ENCODE results near the gene SARNP. TPM values are rescaled to one million over a fixed set of nuclear protein-coding genes. Genes with fewer than 3 reads are reported as not detected.
"Not testable (repeated sequence)": the region's sequence is repeated elsewhere in the genome, so short reads cannot be mapped to it uniquely, and the experiment has no call there.

SARNP gene, protein sequence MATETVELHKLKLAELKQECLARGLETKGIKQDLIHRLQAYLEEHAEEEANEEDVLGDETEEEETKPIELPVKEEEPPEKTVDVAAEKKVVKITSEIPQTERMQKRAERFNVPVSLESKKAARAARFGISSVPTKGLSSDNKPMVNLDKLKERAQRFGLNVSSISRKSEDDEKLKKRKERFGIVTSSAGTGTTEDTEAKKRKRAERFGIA
- total RNA-seq, result 70.7 and 75.1 TPM in 2 replicates

DNA sequence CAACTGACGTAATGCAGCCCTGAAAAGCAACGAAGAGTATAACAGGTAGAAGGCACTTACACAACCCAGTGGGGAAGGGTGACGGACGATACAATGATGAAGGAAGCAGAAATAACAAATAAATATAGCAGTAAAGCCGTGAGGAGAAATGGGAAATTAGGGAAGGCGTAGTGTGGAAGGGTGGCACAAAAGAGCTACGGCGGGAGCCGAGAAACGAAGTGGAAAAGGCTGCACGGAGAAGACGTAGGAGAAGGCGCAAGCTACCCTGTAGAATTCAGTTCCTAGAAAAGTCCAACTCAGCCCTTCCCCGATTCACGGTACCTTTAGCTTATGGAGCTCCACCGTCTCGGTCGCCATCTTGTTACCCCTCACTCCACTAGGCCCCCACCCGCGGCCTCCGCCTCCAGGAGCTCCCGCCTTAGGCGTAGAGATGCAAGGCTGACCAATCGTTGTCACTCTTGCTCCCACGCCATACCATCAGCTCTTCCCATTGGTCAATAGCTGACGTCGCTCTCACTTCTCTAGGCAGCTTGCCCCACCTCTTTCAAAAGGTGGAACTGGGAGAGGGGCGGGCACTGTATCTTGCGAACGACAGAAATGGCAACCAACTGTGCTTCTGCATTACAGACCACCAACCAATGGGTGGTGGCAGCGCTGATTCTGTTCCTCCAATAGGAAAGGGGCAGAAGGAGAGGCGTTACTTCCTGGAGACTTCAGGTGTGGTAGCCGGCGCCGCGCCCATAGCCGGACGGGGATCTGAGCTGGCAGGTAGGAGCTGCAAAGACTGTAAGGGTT, at the start of gene SARNP, which contains the start of gene ORMDL2:
Gene SARNP, minus strand, starts transcription at position 380 of the 795 bp plus-strand sequence. Its CDS starts 23 bp downstream, at position 357.
Gene ORMDL2, plus strand, starts transcription at position 697 of the 795 bp plus-strand sequence. CDS start 959 bp downstream, outside the sequence.
- Mint-ChIP-seq H3K4me3 (no peak within 1 kb of the TSS), H3K9me3 (no peaks in the 10 kb centered on the region), H3K27ac (no peak within 1 kb of the TSS), H3K27me3 (ENCODE audit: insufficient read depth) (no peaks in the 10 kb centered on the region), H3K36me3 (ENCODE audit: low read depth) (peaks cover 35% of the 10 kb centered on the region), H3K4me1 (ENCODE audit: low read depth) (peaks cover 33% of the 10 kb centered on the region)
- intact Hi-C loops (cut with micrococcal nuclease), result loop anchor here (1.0 to 5.0 kb wide), 16 partner anchors 12 to 630 kb away; partner anchors contain the start of genes CD63, CS, DNAJC14 and GDF11
- peak; percentile 97 for DNase-seq (ENCODE audit: low spot score)

DNA sequence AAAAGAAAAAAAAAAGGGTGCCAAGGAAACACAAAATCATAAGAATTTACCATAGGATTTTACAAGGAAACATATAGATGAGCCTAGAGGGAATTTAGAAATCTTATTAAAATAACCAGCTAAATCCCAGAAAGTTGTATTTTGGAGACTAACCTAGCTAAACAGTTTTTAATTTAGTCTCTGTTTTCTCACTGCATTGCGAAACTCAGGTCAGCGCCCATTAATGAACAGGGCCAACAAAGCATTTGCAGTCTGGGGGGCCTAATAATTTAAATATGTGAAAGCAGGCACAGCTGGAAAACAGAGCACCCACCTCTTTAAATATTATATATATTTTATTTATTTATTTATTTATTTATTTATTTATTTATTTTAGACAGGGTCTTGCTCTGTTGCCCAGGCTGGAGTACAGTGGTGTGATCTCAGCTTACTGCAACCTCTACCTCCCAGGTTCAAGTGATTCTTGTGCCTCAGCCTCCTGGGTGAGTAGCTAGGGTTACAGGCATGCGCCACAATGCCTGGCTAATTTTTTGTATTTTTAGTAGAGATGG, 49.0 kb upstream of the SARNP start:
- DNase-seq (ENCODE audit: low spot score); H3K27ac Mint-ChIP-seq; H3K4me3 Mint-ChIP-seq; H3K9me3 Mint-ChIP-seq; H3K36me3 Mint-ChIP-seq (ENCODE audit: low read depth); H3K27me3 Mint-ChIP-seq (ENCODE audit: insufficient read depth); intact Hi-C loops (cut with micrococcal nuclease); H3K4me1 Mint-ChIP-seq (ENCODE audit: low read depth): not testable (repeated sequence)

DNA sequence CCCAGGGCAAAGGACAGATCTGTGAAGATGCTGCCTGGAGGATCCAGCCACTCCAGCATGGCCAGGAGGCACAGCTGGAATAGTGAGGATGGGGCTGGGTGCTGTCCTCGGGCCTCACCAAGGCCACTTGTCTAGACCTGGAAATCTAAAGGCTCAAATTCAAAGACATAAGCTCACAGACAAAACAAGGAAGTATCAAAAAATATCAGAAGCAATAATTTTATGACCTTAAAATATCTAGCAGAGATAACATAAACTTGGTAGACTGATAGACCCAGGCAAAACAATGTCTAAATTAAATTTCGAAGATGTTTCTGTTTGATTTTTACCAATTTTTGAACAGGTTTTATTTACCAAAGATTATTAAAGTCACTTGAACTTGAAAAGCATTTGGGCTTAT, 47.8 kb upstream of the SARNP start:
- no peak overlapping the region for H3K4me3 Mint-ChIP-seq
- H3K4me1 Mint-ChIP-seq (ENCODE audit: low read depth), result no peaks in the 10 kb centered on the region
- H3K27ac Mint-ChIP-seq, result no peak overlapping the region
- H3K36me3 Mint-ChIP-seq (ENCODE audit: low read depth), result no peaks in the 10 kb centered on the region
- H3K9me3 Mint-ChIP-seq, result peaks cover 4% of the 10 kb centered on the region
- peaks cover 2% of the 10 kb centered on the region for H3K27me3 Mint-ChIP-seq (ENCODE audit: insufficient read depth)
- DNase-seq (ENCODE audit: low spot score), result no peak
- intact Hi-C loops (cut with micrococcal nuclease), result no loop called here

DNA sequence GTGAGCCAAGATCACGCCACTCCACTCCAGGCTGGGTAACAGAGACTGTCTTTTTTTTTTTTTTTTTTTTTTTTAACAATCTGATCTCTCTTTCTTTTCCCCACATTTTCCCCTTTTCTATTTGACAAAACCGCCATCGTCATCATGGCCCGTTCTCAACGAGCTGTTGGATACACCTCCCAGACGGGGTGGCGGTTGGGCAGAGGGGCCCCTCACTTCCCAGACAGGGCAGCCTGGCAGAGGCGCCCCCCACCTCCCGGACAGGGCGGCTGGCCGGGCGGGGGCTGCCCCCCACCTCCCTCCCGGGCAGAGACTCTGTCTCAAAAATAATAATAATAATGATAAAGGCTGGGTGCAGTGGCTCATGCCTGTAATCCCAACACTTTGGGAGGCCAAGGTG, 45.4 kb upstream of the SARNP start:
- H3K4me1 Mint-ChIP-seq (ENCODE audit: low read depth); DNase-seq (ENCODE audit: low spot score); H3K9me3 Mint-ChIP-seq; H3K27ac Mint-ChIP-seq; H3K36me3 Mint-ChIP-seq (ENCODE audit: low read depth); H3K27me3 Mint-ChIP-seq (ENCODE audit: insufficient read depth); H3K4me3 Mint-ChIP-seq; intact Hi-C loops (cut with micrococcal nuclease): not testable (repeated sequence)

DNA sequence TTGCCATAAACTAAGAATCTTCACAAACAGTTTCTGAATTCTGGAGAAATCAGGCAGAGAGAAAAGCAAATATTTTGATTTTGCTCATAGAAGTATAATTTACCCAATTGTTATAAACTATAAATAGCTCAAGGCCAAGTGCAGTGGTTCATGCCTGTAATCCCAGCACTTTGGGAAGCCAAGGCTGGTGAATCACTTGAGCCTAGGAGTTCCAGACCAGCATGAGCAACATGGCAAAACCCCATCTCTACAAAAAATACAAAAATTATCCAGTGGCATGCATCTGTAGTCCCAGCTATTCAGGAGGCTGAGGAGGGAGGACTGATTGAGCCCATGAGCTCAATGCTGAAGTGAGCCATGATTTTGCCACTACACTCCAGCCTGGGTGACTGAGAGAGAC, 44.8 kb upstream of the SARNP start:
- intact Hi-C loops (cut with micrococcal nuclease), result no loop called here
- no peak overlapping the region for H3K4me3 Mint-ChIP-seq
- no peaks in the 10 kb centered on the region for H3K4me1 Mint-ChIP-seq (ENCODE audit: low read depth)
- peaks cover 5% of the 10 kb centered on the region for H3K27me3 Mint-ChIP-seq (ENCODE audit: insufficient read depth)
- H3K36me3 Mint-ChIP-seq (ENCODE audit: low read depth), result no peaks in the 10 kb centered on the region
- peaks cover 4% of the 10 kb centered on the region for H3K9me3 Mint-ChIP-seq
- no peak for DNase-seq (ENCODE audit: low spot score)
- no peak overlapping the region for H3K27ac Mint-ChIP-seq

DNA sequence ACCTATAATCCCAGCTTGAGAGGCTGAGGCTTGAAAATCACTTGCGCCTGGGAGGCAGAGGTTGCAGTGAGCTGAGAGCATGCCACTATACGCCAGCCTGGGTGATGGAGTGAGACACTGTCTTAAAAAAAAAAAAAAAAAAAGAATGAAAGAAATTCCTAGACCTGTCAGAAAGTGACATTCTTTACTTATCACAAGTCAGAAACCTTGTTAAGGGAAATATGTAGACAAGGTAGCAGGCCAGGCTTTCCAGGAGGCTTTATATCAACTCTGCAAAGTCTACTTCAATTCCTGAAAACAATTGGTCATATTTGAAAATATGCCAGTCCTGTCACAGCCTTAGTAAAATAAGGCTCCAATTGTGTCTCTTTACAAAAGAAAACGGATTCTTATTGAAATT, 44.3 kb upstream of the SARNP start:
- H3K27me3 Mint-ChIP-seq (ENCODE audit: insufficient read depth), result peaks cover 5% of the 10 kb centered on the region
- no peaks in the 10 kb centered on the region for H3K4me1 Mint-ChIP-seq (ENCODE audit: low read depth)
- no peak for DNase-seq (ENCODE audit: low spot score)
- no peaks in the 10 kb centered on the region for H3K36me3 Mint-ChIP-seq (ENCODE audit: low read depth)
- H3K27ac Mint-ChIP-seq, result no peak overlapping the region
- intact Hi-C loops (cut with micrococcal nuclease), result no loop called here
- H3K4me3 Mint-ChIP-seq, result no peak overlapping the region
- peaks cover 4% of the 10 kb centered on the region for H3K9me3 Mint-ChIP-seq

DNA sequence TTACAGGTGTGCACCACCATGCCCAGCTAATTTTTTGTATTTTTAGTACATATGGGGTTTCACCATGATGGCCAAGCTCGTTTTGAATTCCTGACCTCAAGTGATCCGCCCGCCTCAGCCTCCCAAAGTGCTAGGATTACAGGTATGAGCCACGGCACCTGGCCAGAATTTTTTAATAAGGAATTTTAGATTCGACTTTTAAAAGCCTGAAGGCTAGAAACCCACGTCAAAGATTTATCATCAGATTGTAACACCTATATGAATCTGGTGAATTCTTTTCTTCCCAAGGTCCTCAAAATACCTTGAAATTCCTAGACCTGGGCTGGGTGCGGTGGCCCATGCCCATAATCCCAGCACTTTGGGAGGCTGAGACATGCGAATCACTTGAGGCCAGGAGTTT, 43.9 kb upstream of the SARNP start:
- H3K4me3 Mint-ChIP-seq, result no peak overlapping the region
- H3K27ac Mint-ChIP-seq, result no peak overlapping the region
- H3K27me3 Mint-ChIP-seq (ENCODE audit: insufficient read depth), result peaks cover 5% of the 10 kb centered on the region
- H3K4me1 Mint-ChIP-seq (ENCODE audit: low read depth), result no peaks in the 10 kb centered on the region
- intact Hi-C loops (cut with micrococcal nuclease), result no loop called here
- no peak for DNase-seq (ENCODE audit: low spot score)
- H3K36me3 Mint-ChIP-seq (ENCODE audit: low read depth), result no peaks in the 10 kb centered on the region
- peaks cover 4% of the 10 kb centered on the region for H3K9me3 Mint-ChIP-seq

DNA sequence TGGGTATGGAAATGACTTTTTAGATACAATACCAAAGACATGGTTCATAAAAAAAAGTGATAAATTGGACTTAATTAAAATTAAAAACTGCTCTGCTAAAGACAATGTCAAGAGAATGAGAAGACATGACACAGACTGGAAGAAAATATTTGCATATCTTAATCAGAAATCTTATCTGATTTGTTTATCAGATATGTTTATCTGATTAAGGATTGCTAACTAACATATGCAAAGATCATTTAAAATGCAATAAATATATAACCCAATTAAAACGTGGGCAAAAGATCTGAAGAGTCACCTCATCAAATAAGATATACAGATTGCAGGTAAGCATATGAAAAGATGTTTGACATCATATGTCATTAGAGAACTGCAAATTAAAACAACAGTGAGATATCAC, 35.2 kb upstream of the SARNP start:
- Mint-ChIP-seq H3K27ac (no peak overlapping the region), H3K4me3 (no peak overlapping the region), H3K27me3 (ENCODE audit: insufficient read depth) (peaks cover 24% of the 10 kb centered on the region), H3K4me1 (ENCODE audit: low read depth) (peaks cover 2% of the 10 kb centered on the region), H3K36me3 (ENCODE audit: low read depth) (no peaks in the 10 kb centered on the region), H3K9me3 (no peaks in the 10 kb centered on the region)
- intact Hi-C loops (cut with micrococcal nuclease), result no loop called here
- DNase-seq (ENCODE audit: low spot score), result no peak

DNA sequence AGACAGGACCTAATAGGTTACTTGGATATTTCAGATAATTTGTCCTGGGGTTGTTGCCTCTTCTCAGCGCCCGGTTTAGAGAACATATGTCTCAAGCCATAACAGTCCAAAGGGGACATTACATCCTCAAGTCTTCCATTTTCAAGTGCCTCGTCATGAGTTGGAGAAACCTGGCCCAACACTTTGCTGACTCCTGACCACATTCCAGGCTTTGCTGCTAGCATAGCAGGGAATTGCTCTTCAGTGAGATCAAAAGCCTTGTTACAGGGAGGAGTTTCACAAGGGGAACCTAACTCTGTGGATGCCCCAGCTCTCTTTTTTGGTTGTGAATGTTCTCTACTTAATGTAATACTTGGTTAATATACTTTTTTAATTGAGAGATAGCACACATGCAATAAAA, 33.4 kb upstream of the SARNP start:
- Mint-ChIP-seq H3K9me3 (no peaks in the 10 kb centered on the region), H3K27me3 (ENCODE audit: insufficient read depth) (peaks cover 26% of the 10 kb centered on the region), H3K36me3 (ENCODE audit: low read depth) (no peaks in the 10 kb centered on the region), H3K4me1 (ENCODE audit: low read depth) (peaks cover 7% of the 10 kb centered on the region), H3K27ac (no peak overlapping the region), H3K4me3 (no peak overlapping the region)
- intact Hi-C loops (cut with micrococcal nuclease), result no loop called here
- no peak for DNase-seq (ENCODE audit: low spot score)

DNA sequence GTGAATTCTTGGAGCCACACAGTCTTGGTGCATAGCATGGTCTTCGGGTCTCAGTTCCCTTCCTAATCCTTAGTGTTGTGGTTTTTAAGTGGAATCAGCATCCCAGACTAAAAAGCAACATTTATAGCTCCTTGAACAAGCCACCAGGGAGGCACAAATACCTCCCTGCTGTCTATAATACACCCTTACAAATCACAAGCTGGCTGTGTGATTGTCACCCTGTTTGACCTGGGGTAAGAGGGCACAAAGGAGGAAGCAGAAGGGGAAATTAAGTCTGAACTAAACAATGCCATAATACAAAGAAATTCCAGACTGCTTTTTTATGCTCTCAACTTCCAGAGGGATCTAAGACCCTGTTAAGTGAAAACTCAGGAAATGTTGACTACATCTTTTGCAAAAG, 32.9 kb upstream of the SARNP start:
- Mint-ChIP-seq H3K4me3 (no peak overlapping the region), H3K27ac (no peak overlapping the region), H3K27me3 (ENCODE audit: insufficient read depth) (peaks cover 26% of the 10 kb centered on the region), H3K36me3 (ENCODE audit: low read depth) (no peaks in the 10 kb centered on the region), H3K9me3 (no peaks in the 10 kb centered on the region), H3K4me1 (ENCODE audit: low read depth) (peaks cover 7% of the 10 kb centered on the region)
- DNase-seq (ENCODE audit: low spot score), result no peak
- intact Hi-C loops (cut with micrococcal nuclease), result no loop called here

DNA sequence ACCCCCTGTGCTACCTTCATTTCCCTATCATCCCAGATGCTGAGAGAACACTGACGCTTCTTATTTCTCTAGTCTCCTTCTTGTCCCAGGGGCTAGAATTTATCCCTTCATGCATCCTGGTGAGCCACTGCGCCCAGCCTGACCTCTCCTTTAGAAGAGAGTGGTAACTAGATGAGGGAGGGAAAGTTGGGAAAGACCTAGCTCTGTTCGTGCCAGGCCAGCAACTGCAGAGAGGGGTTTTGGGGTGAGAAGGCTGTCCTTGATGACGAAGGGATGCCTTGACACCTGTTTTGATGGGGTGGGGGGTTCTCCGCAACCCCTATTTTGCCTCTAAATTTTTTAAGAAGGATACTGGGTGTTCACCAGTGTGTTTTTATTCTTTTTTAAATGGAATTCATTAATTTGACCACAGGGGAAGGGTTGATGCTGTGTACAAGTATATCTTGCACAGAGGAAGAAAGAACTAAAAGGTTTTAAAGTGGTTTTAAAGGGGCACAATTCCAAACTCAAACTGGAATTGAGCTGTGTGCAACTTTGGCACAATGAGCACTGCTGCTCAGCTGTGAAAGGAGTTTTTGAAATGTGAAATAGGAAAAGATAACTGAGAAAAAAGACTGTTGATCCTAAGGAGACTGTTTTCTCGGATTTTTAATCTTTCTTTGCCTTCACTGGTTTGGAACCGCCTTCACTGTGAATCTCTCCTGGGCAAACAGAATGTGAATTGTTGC, 32.3 kb upstream of the SARNP start:
- no peak for DNase-seq (ENCODE audit: low spot score)
- Mint-ChIP-seq H3K9me3 (no peaks in the 10 kb centered on the region), H3K36me3 (ENCODE audit: low read depth) (no peaks in the 10 kb centered on the region), H3K27me3 (ENCODE audit: insufficient read depth) (peaks cover 26% of the 10 kb centered on the region), H3K27ac (no peak overlapping the region), H3K4me1 (ENCODE audit: low read depth) (peaks cover 7% of the 10 kb centered on the region), H3K4me3 (no peak overlapping the region)
- intact Hi-C loops (cut with micrococcal nuclease), result no loop called here

DNA sequence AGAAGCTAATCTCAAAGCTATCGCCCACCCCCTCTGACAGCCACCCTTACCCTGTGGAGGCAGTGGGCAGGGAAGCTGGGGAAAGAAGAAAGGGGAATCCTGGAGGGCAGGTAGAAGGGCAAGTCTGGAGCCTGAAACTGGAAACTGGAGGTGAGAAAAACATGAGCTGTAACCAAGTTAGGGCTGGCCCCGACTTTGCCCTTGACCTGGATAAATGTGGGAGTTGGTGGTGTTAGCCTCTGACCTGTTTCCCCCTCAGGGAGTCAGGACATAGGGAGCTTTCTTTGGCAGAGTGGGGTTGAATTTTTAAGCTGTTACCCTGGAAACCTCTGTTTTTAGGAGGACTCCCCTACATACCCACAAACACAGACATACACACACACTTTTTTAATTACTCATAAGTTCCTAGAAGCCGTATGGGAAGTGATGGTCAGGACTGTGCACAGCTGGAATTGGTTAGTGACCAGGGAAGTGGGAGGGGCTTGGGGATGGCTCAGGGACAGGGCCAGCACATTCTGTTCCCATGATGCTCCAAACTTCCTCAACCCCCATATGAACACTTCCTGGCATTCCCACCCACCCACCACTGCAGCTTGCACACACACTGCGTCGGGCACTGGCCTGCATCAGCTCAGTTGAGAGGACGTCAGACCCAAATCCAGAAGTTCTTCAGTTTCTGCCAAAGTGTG, 30.2 kb upstream of the SARNP start:
- Mint-ChIP-seq H3K4me1 (ENCODE audit: low read depth) (peaks cover 7% of the 10 kb centered on the region), H3K4me3 (no peak overlapping the region)
- intact Hi-C loops (cut with micrococcal nuclease), result no loop called here

More for the DNA sequence above, 30.2 kb upstream of the SARNP start:
- Mint-ChIP-seq H3K27ac (peak overlapping the region; percentile 28), H3K9me3 (no peaks in the 10 kb centered on the region), H3K27me3 (ENCODE audit: insufficient read depth) (peaks cover 25% of the 10 kb centered on the region), H3K36me3 (ENCODE audit: low read depth) (no peaks in the 10 kb centered on the region)
- no peak for DNase-seq (ENCODE audit: low spot score)

Measured in activated T-helper 1 cell treated with anti-CD3 and anti-CD28 coated beads, Interleukin-12 subunit alpha, Interleukin-12 subunit beta, Interleukin-2, Interleukin-4 antibody, amounts not matched to agents 30 ng/mL and 10 ng/mL and 1 ng/mL, durations not matched to agents 14 hours and 24 hours and 36 hours (primary cell).